Right renal cortex interstitium (tissue), 3 donors: ENCODE results near the gene MPRIP. TPM values are rescaled to one million over a fixed set of nuclear protein-coding genes. Genes with fewer than 3 reads are reported as not detected.

ENCODE experiments used
- DNase-seq, 3 donors: peaks; one replicate each; pipeline ENCODE4 v3.0.0-alpha.2; 2013; ENCODE audit warnings: low read depth in 3 of 3, low spot score in 2 of 3
- polyA plus RNA-seq, 3 donors: library from polyadenylated mRNA; unstranded; fragments of 120-200 nt; gene quantifications; one replicate each; pipeline ENCODE4 v1.2.1, GENCODE V29; 2013; ENCODE audit not compliant: insufficient read length in 3 of 3

MPRIP gene
- polyA plus RNA-seq, 3 donors = 129 to 172 (median 171) TPM

DNA sequence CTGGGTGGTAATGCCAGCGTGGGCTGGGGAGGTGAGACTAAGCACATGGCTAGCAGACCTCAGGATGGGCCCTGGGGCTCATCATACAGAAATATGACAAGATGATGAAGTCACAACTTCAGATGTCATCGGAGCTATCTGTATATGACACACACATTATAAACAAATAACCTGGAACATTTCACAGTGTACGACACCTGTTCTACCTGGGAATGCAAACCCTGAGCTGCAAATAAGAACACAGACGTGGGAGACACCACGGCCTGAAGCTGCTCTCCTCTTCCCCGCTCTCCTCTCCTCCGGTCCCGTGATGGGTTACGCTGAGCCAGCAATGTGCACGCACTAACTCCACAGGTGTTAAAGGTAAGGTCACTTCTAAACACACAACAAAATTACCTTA, 159.0 kb downstream of the MPRIP start:
- DNase-seq = no peak

DNA sequence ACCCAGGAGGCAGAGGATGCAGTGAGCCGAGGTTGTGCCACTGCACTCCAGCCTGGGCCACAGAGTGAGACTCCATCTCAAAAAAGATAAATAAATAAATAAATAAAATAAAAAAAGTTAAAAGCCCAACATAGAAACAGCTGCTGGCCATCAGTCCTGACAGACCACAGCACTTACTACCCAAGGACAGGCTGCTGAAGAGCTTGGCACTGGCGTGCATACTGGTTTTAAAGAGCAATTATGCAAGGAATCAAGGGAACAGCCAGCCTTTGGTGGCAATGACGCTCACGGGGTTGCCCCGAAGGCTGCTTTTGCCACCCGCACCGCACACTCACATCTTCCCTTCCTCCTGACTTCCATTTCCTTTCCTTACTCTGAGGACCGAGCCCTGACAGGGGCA, 159.7 kb downstream of the MPRIP start:
- DNase-seq = no peak

DNA sequence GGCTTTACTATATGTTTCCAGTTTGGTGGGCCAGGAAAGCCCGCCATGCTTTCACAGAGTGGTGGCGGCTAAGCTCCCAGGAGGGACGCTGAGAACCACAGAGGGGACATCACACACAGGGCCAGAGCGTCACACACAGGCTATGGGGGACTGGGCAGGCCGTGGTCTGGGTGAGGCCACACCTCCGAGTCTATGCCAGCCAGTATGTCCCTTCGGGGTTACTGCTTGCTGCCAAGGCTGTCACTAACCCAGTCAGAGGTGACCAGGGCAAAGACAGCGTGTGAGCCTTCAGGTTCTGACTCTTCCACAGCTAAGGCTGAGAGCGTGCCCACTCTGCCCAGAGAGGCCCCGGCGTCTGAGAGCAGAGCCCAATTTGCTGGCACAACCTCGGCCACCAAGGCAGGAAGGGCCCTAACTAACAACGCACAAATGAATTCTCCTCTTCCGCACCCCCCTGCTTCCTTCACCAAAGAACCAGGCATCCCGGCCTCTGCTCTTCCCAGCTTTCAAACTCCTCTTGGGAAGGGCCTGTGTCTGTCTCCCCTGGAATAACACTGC, 161.0 kb downstream of the MPRIP start:
- no peak for DNase-seq

DNA sequence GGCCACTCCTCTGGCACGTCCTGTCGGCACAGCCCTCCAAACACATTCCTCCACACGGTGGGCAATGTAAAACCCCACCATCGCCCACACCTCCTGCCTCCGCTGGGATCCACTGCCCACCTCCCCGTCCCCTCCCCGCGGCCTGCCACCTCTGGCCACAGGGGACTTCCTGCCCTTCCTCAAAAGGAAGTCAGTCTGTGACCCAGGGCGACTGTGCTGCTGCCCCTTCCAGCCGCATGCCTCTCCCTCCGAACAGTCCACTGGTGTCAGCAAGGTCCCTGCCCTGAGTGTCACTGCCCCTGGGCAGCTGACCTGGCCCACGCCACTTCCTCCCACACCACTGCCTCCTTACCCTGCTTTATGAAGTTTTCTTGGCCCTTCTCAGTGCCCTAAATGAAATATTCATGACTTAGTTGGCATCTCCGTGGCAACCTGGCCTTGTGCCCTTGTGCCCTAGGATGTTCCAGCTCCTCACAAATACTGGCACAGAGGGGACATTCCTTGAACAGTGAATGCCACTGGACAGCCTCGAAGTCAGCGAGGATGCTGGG, 161.9 kb downstream of the MPRIP start:
- no peak for DNase-seq

DNA sequence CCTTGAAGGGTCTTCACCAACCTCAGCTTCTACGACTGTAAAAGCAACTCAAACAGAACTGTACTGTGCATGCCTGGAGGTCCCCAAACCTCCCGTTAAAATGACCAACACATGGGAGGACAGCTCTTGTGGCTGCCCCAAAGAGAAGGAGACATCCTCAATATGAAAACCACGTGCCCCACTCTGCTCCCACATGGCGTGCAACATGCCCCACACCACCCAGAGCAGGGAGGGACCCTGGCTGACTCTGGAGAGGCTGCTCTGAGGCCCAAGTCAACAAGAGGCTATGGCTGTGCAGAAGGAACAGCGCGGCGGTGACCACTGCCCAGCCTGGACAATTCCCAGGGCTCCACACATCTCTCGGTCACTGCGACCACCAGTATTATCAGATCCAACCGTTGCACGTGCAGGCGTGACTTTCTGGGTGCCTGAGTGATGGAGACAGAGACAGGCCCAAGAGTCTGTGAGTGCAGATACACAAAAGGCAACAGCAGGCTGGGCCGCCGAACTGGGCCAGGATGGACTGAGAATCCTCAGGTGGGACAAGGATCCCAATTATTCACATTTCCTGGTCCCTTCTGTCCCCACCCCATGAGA, 162.5 kb downstream of the MPRIP start:
- DNase-seq = no peak

DNA sequence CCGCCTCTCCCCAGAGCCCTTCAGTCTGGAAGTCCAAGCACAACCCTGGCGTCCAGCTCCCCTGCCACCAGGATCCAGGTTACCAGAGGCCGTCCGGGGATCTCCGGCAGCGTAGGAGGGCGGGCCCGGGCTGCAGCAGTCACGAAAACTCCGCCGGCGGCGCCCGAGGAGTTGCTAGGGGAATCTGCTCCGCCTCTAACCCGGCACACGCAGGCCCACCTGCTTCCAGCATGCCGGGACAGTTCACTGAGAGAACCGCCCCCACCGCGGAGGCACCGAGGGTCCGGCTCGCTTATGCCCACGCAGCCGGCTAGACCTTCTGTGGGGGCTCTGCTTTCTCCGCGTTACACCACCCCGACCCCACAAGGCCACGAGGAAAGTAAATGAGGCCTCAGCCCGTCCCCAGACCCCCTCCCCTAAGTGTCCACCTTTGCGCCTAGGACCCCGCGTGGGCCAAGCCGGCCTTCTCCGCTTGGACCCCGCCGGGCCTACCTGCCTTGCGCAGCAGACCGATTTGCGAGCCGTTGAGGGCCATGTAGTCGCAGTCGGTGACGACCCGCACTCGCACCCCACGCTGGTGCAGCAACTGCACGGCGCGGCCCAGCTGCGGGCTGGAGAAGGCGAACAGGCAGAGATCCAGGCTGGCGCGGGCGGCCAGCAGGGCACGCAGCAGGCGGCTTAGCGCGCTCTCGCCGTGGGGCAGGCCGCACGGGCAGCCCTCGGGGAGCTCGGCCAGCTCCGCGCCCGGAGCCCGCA, 163.3 kb downstream of the MPRIP start:
- DNase-seq = no peak

DNA sequence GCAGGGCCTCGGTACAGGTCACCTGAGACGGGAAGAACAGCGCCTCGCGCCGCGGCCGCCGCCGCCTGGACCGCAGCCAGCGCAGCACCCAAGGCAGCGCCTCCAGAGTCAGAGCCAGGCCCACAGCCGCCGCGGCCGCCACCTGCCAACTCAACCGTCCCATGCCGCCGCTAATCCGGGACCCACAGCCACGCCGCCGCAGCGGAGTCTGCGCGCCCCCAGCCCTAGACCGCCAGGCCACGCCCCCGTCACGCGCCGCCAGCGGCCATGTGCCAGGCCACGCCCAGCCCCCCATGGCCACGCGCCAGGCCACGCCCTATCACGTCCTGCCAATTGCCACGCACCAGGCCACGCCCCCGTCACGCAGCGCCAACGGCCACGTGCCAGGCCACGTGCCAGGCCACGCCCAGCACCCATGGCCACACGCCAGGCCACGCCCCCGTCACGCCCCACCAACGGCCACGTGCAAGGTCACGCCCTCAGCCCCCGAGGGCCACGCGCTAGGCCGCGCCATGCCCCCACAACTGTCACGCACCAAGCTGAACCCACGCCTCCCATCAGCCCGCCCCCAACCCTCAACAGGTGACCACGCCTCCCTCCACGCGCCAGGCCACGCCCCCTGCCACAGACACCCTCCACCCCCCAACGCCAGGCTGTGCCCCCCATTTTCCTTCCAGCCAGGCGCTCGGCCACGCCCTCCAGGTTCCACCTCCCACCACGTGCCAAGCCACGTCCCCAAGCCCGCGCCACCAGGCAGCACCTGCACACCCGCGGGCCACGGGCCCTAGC, 164.1 kb downstream of the MPRIP start, which contains the start of gene PLD6:
TSS of gene PLD6 (minus strand) at position 210 of the 789 bp plus-strand sequence. CDS start at position 163, 47 bp downstream.
- peak in 1 of 3 donors; percentile 29 for DNase-seq

DNA sequence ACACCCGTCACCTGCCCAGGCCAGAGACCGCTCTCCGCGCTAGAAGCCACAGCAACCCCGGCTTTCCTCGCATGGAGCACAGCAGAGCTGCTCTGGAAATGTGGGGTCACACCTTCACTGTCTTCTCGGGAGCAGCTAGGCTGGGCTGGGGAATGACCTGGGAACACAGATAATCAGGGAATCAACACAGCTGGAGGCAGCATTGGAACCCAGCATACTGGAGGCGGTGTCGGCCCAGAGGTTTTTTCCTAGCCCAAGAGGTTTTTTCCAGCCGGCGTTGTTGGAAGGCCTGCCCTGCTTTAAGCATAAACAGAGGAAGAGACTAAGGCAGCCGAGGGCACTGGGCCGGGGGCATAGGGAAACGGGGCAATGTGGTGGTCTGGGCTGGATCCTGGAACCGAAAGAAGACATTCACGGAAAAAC, 164.7 kb downstream of the MPRIP start:
- DNase-seq = no peak

DNA sequence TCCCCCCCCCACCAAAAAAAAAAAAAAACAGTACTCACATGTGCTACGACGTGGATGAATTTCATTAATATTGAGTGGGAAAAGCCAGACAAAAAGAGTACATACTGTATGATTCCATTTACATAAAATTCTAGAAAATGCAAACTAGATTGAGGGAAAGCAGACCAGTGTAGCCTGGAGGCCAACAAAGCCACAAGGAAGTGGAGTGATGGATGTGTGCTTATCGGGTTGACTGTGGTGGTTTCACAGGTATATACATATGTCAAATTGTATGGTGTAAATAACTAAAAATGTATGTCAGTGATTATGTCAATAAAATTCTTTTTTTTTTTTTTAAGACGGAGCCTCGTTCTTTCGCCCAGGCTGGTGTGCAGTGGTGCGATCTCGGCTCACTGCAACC, 165.7 kb downstream of the MPRIP start:
- no peak for DNase-seq

DNA sequence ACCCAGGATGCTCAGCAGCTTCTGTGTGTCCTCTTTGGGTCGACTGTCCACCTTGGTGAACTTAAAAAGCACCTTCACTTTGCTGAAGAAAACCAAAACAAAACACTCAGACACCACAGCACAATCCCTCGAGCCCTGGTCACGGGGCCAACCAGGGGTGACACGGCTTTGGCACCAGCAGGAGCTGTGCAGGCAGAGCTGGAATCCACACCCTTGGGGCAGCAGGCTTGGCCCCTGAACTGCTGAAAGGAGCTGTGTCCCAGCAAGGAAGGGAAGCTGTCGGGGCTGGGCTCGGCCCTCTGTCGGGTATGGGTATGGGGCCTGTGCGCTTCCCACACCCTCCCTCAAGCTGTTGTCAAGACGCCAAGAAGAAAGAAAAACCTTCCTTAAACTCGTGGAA, 171.5 kb downstream of the MPRIP start:
- no peak for DNase-seq

DNA sequence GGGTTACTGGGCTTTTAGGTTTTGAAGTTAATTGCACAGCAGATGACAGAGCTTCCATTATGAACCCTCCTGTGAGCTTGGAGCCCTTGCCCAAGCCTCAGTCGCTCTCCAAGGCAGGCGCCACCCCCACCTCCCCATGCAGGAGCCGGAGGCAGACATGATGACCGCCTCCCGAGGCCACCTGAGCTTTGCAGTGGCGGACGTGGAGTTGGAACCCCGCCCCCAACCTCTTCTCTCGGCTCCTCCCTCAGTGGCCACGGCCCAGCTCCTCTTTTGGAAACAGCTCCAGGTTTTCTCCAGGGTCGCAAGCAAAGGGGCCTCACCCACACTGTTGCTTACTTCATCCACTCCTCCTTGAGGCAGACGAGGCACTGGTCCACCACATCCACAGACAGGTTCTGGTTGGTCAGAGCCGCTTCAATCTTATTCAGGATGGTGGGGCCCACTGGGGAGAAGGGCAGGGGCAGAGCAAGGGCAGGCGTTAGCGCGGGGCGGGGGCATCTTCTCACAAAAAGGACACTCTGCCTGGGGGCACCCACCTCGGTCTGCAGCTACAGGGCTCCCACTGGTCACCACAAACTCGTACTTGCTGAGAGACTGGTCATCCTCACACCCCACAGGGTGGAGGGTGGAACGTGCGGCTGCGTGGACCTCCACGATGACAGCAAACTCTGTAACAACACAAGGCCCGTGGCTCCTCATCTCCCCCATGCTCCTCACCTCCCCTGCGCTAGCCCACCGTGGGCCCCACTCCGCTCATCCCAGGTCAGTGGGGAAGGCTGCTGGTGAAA, 172.6 kb downstream of the MPRIP start:
- DNase-seq = no peak

DNA sequence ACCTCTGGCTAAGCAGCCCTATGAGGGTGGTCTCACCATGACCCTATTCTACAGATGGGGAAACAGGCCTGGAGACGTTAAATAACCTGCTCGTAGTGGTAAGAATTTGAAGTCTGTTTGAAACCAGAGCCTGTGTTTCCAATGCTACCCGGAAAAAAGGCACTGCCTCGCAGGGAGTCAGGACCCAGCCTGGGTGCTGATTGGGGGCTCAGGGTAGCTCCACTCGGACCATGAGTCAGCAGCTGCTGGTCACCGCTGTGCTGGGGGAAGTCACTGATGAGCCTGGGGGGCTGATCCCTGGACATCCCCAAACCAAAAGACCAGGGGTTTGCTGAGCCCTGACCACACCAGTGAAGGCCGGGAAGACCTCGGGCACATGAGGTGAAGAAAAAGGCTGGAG, 173.3 kb downstream of the MPRIP start:
- no peak for DNase-seq

DNA sequence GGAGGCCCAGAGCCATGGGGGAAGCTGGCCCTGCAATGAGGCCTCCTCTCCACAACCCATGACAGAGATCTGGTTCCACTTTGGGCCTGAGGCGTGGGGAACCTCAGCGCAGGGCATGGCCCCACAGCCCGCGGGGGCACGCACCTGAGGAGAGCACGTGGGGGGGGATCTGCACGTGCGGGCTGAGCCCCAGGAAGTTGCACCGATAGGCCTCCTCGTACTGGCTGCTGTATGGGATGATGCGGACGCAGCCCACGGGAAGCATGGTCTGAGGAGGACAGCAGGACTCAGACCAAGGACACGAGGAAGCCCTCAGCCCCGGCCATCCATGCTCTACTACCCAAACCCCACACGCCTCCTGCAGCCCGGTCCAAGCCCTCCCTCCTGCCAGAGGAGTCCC, 174.0 kb downstream of the MPRIP start:
- no peak for DNase-seq

DNA sequence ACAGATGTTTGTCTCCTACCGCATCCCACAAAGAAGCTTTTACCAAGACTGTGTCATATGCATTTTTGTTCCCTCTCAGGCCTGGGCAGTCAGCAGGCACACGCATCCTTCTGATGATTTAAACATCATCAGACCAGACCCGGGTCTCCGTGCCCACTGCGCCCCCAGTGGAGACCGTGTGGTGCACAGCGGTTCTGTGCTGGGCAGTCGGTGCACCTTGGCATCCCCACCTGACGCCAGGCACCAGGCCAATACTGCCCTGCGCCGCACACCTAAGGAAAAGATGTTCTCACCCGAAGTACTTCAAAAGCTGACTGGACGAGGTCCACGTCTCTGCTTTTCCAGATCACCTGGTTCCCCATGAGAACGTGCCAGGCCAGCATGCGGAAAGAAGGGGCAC, 174.5 kb downstream of the MPRIP start:
- DNase-seq = no peak

DNA sequence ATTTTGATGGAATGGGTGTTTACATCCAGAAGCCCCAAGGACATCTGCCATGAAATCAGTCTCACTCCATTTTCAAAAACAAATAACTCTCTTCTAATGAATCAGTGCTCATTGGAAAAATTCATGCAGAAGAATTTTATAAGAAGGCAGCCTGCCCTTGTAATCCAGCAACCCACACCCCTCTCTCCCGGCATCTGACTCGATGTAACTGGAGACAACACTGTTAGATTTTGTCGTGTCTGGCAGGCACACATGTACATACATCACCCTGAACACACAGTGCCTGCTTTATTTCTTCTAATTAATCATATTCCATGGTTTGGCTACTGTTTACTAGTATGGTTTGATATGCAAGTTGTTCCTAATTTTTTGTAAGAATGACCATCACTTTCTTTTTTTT, 175.7 kb downstream of the MPRIP start:
- DNase-seq = no peak

DNA sequence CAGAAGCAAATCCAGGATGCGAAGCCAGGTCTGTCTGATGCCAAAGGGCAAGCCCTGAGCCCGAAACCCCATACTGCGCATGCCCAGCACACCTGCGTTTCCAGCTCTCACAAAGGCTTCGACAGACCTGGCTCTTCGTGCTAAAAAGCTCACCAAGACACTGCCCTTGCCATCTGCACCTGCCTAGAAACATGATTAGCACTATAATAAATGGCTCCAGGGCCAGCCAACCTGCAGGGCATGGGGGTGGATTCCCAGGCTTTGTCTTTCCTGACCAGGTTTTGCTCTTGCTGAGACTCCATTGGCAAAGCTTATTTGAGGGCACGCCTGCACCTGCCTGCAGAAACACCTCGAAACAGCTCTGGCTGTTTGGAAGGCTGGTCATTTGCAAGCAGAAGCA, 178.3 kb downstream of the MPRIP start:
- DNase-seq = no peak

DNA sequence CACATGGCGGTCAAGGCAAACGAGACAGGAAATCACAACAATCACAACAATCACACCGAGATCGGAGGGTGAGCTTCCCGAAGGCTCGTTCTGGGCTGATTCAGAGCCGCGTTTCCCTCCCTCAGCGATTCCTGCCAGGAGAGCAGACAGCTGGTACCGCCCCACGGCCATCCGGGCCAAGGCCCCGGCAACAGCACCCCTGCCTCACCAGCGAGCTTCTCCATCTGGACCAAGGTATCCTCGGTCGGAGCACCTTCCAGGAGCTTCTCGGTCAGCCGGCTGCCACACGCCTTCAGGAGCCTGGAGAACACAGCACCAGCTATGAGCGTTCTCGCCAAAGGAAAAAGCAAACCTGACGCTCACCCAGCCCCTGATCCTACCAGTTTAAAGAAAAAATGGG, 179.1 kb downstream of the MPRIP start:
- DNase-seq = no peak

DNA sequence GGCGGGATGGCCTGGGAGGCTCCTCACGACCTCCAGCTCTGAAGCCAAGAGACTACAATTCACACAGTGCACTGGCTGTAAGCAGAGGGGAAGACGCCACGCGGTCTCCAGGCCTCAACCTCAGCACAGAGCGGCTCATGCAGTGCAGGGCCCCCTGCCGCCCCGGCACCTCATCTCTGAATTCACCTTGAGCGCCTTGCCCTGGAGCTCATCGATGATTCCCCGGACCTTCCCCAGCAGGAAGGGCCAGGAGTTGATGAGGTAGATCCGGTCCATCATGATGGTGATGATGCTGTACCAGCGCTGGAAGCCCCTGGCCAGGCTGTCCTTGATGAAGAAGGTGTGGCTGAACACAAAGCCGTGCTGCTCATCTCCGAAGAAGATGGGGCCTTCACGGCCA, 181.5 kb downstream of the MPRIP start:
- DNase-seq = no peak

DNA sequence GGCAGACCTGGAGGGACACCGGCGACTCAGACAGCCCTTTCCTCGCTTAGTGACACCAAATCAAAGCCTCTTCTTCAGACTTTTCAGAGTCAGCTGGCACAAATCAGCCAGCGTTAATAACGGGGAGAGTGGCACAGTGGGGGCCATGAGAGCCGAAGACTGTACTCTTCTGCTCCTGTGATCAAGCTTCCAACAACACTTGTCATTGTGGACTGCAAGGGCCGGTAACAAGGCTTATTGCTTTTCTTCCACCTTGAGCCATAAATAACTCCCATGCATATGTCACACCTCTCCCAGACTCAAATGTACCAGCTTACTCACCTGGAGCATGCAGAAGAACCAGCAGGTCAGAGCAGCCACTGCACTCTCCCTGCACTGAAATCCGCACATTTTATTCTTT, 181.9 kb downstream of the MPRIP start:
- no peak for DNase-seq

DNA sequence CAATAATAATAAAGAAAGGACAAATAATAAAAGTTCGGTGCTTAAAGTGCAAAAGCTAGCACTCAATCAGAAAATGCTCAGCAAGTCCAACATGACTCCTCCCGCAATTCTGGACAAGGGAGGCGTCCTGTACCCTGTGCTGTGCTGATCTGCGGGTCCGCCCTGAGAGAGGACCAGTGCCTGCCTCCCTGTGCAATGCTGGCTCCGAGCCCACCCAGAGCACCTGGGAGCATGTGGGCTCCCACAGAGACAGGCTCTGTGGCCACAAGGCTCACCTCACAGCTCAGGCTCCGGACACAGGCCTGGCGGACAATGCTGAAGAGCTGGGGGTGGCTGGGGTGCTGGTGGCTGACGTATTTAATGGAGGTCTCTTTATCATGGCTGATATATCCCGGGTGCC, 183.6 kb downstream of the MPRIP start:
- no peak for DNase-seq
